Hepatocyte (in vitro differentiated cells): ENCODE results near the gene ZNF385C.
"Not testable (repeated sequence)": the region's sequence is repeated elsewhere in the genome, so short reads cannot be mapped to it uniquely, and the experiment has no call there.

Experiments used
- CTCF ChIP-seq: fragments of 200-600 bp; sonication (generic); IDR thresholded peaks from 2 replicates; pipeline ENCODE4 v1.5.1; 2016; ENCODE audit warnings: antibody characterized with exemption, mild to moderate bottlenecking; ENCODE audit not compliant: poor library complexity
- EZH2 ChIP-seq: fragments of 200-600 bp; sonication (generic); IDR thresholded peaks from 2 replicates; pipeline ENCODE4 v1.6.1; 2016; ENCODE audit warnings: antibody characterized with exemption, mild to moderate bottlenecking, borderline replicate concordance
- EZH2phosphoT487 ChIP-seq: fragments of 200-600 bp; sonication (generic); IDR thresholded peaks from one replicate; pipeline ENCODE4 v1.6.1; 2018; ENCODE audit warnings: antibody characterized with exemption, mild to moderate bottlenecking, low read depth, moderate library complexity; ENCODE audit not compliant: unreplicated experiment, severe bottlenecking

DNA sequence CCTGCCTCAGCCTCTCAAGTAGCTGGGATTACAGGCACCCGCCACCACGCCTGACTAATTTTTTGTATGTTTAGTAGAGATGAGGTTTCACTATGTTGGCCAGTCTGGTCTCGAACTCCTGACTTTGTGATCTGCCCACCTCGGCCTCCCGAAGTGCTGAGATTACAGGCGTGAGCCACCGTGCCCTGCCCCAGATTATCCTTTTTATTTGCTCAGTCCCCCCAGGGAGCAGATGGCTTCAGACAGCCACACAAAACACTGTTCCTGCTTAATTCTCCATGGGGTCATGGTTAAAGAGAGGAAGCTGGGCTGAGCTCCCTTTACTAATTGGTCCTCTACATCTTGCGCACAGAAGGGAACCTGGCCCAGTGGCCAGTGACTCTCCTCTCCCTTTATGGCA is 77.4 kb downstream of the ZNF385C start:
- TF ChIP-seq CTCF, EZH2, EZH2phosphoT487: not testable (repeated sequence)
